Fibroblast of skin of left biceps (primary cell): ENCODE measurements around the gene SYCN.
"Not testable (repeated sequence)": the region's sequence is repeated elsewhere in the genome, so short reads cannot be mapped to it uniquely, and the experiment has no call there.

ENCODE experiments used
- DNase-seq, 2 experiments: peaks; one replicate each; pipeline ENCODE4 v3.0.0-alpha.2; 2013; ENCODE audit warnings: low read depth in 2 of 2

Gene SYCN

DNA sequence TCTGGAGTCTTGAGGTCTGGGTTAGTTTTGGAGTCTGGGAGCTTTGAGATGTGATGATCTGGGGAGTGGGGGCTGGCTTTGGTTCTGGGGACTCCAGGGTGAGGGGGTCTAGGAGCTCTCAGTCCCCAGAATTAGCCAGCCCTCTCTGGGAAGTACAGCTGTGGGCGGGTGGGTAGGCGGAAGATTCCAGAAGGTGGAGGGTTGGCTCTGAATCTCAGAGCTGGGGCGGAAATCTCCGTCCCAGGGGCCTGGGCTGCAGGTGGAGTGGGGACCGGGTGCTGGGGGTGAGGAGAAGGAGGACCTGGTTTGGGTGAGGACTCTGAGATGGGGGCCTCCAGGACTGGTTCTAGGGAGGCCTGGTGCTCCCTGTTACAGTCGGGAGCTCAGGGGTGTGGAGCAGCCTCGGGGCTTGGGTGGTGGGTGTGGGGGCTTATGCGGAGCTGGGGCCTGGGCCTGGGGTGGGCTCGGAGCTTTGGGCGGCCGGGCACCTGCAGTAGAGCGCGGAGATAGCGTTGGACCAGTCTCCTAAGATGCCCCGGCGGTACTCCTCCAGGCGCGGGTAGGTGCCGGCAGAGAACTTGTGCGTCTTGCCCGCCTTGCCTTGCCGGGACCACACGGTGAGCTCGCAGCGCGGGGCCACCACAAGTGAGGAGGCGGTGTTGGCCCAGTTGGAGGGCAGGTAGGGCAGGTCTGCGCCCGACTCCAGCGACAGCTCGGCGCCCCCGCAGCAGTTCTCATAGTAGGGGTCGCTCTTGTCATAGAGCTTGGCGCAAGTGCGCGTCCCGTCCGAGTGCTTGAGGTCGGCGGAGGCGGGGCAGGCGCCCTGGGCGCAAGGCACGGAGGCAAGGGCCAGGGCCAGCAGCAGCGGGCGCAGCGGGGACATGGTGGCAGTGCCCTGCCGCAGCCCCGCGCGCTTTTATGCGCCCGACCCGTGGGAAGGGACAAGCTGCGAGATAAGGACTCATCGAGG, at the start of gene SYCN:
Gene SYCN, minus strand, starts transcription at position 892 of the 970 bp plus-strand sequence. Its CDS starts 9 bp downstream, at position 883.
- DNase-seq, result no peak

DNA sequence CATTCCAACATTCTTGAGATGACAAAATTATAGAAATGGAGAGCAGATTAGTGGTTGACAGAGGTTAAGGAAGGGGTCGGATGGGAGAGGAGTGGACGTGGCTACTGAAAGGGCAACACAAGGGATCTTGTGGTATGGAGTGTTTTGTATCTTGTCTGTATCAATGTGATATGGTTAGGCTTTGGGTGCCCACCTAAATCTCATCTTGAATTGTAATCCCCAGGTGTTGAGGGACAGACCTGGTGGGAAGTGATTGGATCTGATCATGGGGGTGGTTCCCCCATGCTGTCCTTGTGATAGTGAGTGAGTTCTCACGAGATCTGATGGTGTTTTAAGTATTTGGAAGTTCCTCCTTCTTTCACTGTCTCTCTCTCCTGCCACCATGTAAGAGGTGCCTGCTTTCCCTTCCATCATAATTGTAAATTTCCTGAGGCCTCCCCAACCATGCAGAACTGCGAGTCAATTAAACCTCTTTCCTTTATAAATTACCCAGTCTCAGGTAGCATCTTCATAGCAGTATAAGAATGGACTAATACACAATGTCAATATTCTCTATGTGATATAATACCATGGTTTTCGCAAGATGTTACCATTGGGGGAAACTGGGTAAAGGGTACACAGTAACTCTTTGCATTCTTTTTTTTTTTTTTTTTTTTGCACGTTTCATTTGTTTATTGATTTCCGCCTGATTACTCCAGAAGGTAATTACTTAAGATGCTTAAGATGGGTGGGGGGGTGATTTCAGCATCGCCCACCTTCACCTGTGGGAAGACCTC, 49.5 kb upstream of the SYCN start:
- no peak for DNase-seq

GRCh38 chr19:39252458-39252857, 48.4 kb upstream of the SYCN start:
- no peak for DNase-seq

DNA sequence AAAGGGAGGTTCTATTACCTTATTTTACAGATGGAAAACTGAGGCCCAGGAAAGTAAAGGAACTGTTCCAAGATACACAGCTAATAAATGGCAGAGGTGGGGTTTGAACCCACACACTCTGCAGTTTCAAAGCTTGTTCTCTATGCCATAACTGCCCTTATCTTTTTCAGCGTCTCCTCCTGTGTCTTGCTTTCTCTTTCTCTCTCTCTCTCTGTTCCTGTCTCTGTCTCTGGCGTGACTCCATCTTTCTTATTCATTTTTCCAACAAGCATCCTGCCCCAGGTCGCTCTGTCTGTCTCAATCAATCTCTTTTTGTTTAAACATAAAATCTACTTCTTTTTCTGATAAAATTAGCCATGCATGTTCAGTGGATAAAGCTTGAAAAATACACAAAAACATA, 47.8 kb upstream of the SYCN start:
- no peak for DNase-seq

DNA sequence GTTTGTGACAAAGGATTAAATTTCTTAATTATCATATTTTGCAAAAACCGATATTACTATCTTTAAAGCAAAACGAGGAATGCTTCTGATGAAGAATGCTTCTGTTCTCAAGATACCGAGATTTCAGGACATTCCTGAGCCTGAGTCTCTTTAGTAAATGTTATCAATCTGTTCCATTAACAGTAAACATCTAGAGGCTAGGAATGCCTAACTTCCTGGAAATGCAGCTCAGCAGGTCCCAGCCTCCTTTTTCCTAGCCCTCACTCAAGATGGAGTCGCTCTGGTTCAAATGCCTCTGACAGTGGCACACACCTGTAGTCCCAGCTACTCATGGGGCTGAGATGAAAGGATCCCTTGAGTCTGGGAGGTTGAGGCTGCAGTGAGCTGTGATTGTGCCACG, 47.0 kb upstream of the SYCN start:
- DNase-seq, result no peak

- DNase-seq, result no peak
Measured at GRCh38 chr19:39248806-39249205, 44.7 kb upstream of the SYCN start, which contains the start of gene IFNL4. TSS of gene IFNL4 (minus strand) at chr19:39248856.

DNA sequence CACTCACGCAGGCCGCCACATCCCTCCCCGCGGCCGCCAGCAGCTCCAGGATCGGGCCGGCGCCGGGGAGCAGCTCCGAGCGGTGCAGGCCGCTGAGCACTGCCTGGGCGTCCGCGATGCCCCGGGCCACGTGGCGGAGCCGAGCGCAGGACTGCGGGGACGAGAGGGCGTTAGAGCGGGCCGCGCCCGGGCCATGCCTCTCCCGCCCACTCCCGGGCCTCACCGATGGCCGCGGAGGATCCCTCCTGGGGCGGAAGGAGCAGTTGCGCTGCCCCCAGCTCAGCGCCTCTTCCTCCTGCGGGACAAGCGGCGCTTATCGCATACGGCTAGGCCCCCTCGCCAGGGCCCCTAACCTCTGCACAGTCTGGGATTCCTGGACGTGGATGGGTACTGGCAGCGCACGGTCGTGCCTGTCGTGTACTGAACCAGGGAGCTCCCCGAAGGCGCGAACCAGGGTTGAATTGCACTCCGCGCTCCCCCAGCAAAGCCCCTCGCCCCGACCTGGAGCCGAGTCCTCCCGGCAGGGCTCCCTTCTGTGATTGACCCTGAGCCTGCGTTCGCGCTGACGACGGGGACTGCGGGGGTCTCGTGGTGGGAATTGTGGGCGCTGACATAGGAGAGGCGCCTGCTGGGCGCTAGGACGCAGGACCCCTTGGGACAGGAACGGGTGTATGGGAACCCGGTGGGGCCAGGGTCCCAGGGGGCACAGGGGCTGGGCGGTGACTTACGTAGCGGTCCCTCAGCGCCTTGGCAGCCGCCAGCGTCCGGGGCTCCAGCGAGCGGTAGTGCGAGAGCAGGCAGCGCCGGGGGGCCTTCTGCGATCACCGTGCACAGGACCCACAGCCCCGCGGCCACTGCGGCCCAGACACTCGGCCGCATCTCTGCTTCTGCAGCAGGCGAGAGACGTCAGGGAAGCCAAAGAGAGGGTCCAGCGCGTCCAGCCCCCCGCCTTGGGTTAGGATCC, 43.9 kb upstream of the SYCN start:
- DNase-seq, result no peak

- no peak for DNase-seq
Measured at GRCh38 chr19:39246951-39247669, 43.0 kb upstream of the SYCN start.

DNA sequence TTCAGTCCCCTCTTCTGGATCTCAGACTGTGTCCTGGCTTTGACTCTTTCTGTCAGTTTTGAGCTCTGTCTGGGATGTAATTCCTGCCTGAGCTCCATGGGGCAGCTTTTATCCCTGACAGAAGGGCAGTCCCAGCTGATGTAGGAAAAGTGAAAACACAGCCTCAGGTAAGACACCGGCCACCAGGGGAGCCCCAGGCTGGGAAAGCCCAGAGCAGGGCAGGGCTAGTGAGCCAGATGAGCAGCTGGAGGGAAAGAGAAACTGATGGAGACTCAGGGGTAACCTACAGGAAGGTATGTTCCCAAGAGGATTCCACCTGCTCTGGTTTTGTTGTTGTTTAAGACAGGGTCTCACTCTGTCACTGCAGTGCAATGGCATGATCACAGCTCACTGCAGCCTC, 41.1 kb upstream of the SYCN start:
- not testable (repeated sequence) for DNase-seq

DNA sequence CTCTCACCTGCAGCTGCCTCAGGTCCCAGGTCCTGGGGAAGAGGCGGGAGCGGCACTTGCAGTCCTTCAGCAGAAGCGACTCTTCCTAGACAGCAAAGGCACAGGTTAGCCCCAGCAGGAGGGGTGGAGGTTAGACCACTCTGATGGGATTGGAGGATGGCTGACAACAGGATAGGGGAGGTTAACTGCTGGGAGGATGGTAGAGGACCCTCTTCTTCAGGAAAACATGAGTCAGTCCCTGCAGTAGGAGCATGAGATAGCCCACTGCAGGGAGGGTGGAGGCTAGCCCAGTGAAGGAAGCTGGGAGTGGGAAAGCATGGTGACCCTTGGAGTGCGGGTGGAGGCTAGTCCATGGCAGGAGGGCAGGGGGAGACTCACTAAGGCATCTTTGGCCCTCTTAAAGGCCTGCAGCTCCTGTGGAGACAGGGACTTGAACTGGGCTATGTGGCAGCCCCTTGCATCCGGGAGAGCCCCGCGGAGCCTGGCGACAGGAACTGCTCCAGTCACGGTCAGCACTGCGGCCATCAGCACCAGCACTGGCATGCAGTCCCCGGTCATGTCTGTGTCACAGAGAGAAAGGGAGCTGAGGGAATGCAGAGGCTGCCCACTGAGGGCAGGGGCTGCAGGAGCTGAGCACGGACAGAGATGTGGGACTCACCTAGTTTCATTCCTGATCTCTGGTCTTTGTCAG, 40.5 kb upstream of the SYCN start, which contains the start of gene IFNL3:
Gene IFNL3, minus strand, starts transcription at position 597 of the 691 bp plus-strand sequence. Its CDS starts 39 bp downstream, at position 558.
- DNase-seq, result not testable (repeated sequence)

- not testable (repeated sequence) for DNase-seq
Measured at GRCh38 chr19:39243741-39244140, 39.7 kb upstream of the SYCN start.

DNA sequence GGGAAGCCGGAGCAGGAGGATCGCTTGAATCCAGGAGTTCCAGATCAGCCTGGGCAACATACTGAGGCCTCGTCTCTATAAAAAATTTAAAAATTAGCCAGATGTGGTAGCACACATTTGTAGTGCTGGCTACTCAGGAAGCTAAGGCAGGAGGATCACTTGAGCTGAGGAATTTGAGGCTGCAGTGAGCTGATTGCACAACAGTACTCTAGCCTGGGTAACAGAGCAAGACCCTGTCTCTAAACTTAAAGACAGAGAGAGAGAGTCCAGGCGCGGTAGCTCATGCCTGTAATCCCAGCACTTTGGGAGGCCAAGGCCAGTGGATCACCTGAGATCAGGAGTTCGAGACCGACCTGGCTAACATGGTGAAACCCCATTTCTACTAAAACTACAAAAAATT, 36.4 kb upstream of the SYCN start:
- no peak for DNase-seq

- DNase-seq, result no peak
Measured at GRCh38 chr19:39238944-39239343, 34.9 kb upstream of the SYCN start.

DNA sequence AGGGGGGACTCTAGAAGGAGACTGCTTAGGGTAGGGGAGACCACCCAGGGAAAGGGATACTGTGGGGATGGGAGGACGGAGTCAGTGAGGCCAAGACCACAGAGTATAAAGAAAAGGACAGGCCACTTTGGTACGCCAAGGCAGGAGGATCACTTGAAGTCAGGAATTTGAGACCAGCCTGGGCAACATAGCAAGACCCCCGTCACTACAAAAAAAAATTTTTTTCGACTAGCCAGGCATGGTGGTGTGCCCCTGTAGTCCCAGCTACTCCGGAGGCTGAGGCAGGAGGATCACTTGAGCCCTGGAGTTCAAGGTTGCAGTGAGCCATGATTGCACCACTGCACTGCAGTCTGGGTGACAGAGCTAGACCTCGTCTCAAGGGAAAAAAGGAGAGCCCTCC, 34.1 kb upstream of the SYCN start:
- no peak for DNase-seq

DNA sequence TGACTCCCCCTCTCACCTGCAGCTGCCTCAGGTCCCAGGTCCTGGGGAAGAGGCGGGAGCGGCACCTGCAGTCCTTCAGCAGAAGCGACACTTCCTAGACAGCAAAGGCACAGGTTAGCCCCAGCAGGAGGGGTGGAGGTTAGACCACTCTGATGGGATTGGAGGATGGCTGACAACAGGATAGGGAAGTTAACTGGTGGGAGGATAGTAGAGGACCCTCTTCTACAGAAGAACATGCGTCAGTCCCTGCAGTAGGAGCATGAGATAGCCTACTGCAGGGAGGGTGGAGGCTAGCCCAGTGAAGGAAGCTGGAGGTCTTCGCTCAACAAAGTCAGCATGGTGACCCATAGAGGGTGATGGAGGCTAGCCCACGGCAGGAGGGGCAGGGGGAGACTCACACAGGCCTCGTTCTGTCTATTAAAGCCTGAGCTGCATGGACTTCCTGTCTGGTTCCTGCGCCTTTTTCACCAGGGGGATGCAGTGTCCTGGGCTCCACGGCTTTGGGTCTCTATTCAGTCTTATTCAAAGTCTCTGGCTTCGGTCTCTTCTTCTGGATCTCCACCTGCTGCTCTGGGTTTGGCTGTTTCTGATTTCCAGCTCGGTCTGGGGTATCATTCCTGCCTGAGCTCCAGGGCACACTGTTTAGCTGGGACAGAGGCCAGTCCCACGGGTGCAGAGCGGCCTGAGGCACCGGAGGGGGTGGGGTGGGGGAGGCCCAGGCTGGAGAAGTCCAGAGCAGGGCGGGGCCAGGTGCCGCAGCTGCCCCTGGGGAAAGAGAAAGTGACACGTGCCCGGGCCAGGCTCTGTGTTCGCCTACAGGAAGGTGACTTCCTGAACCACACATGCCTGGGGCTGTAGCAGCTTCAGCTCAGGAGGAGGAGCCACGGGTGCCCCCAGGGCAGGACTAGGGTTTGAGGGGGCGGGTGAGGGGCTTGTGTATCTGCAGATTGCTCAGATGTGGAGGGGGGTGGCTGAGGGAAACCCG, 33.4 kb upstream of the SYCN start:
- no peak for DNase-seq

GRCh38 chr19:39236527-39236926, 32.5 kb upstream of the SYCN start:
- DNase-seq, result no peak

GRCh38 chr19:39232708-39233107, 28.6 kb upstream of the SYCN start:
- DNase-seq, result no peak

DNA sequence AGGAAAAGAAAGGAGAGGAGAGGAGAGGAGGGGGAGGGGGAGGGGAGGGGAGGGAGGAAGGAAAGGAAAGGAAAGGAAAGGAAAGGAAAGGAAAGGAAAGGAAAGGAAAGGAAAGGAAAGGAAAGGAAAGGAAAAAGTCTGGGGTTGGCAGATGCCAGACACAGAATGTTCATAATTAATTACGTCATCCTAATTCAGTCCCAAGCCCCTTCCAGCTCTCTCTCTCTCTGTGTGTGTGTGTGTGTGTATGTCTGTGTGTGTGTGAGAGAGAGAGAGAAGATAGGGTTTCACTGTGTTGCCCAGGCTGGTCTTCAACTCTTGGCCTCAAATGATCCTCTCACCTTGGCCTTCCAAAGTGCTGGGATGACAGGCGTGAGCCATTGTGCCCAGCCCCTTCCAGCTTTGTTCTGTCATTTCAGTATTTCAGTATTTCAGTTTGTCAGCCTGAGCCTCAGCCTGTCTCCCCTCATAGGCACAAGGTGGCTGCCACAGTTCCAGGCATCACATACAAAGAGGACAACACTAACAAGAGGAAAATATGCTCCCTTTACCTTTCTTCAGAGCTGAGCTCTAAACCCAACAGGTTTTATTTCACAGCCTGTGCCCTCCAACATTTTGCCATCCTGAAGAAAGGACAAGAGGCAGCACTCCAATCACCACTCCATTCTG, 26.2 kb upstream of the SYCN start:
- DNase-seq, result no peak
